A549 (cell line): ENCODE results near the gene HOGA1.

Experiments
- CTCF ChIP-seq: fragments of >200 bp; sonication (Bioruptor Twin); formaldehyde crosslinking; IDR thresholded peaks from 3 replicates; pipeline ENCODE4 v1.5.1; 2016
- ELK1 ChIP-seq: fragments of 150-350 bp; IDR thresholded peaks from 2 replicates; pipeline ENCODE4 v1.6.1; 2014; ENCODE audit warnings: low read depth, mild to moderate bottlenecking, low read length
- HOXB5 ChIP-seq: fragments of 250-450 bp; sonication (Bioruptor Pico); IDR thresholded peaks from 2 replicates; pipeline ENCODE4 v1.5.0; 2020; ENCODE audit warnings: mild to moderate bottlenecking, moderate library complexity
- MAX ChIP-seq: IDR thresholded peaks from 2 replicates; pipeline ENCODE4 v1.6.1; 2012
- REST ChIP-seq: fragments of 200-600 bp; sonication (generic); IDR thresholded peaks from 2 replicates; pipeline ENCODE4 v1.6.1; 2016; ENCODE audit warnings: antibody characterized with exemption, mild to moderate bottlenecking, moderate library complexity
- RNF2 ChIP-seq: fragments of 200-600 bp; sonication (generic); IDR thresholded peaks from 2 replicates; pipeline ENCODE4 v1.6.1; 2016; ENCODE audit warnings: low read depth, mild to moderate bottlenecking, antibody characterized with exemption, moderate library complexity, borderline replicate concordance

GRCh38 chr10:97587183-97587582 lies 3.0 kb downstream of the HOGA1 start:
- TF ChIP-seq CTCF (no peak), RNF2 (no peak), MAX (no peak), HOXB5 (CRISPR knock-in tag) (no peak), REST (no peak), ELK1 (no peak)
